Neural crest cell (in vitro differentiated cells): ENCODE data around the gene THAP9. TPM values are rescaled to one million over a fixed set of nuclear protein-coding genes. Genes with fewer than 3 reads are reported as not detected.
A peak's percentile ranks its signal among the peaks of the same experiment; 100 is the strongest.

ENCODE experiments used
- DNase-seq: peaks from one replicate; pipeline ENCODE4 v3.0.0; 2021; ENCODE audit warnings: low read depth, mixed read lengths, low spot score
- H3K27ac Mint-ChIP-seq: one replicate; pipeline ENCODE4 v1.8.0; 2021; ENCODE audit warnings: mild to moderate bottlenecking, mixed read lengths; ENCODE audit not compliant: unreplicated experiment
- H3K27me3 Mint-ChIP-seq: 2 replicates; pipeline ENCODE4 v1.8.0; 2021; ENCODE audit warnings: low read depth, mild to moderate bottlenecking, mixed read lengths
- H3K36me3 Mint-ChIP-seq: 2 replicates; pipeline ENCODE4 v1.8.0; 2021; ENCODE audit warnings: low read depth, mild to moderate bottlenecking, mixed read lengths
- H3K4me1 Mint-ChIP-seq: 2 replicates; pipeline ENCODE4 v1.8.0; 2021; ENCODE audit warnings: mixed read lengths
- H3K4me3 Mint-ChIP-seq: one replicate; pipeline ENCODE4 v1.8.0; 2021; ENCODE audit warnings: mild to moderate bottlenecking, mixed read lengths
- H3K9me3 Mint-ChIP-seq: 2 replicates; pipeline ENCODE4 v1.8.0; 2021; ENCODE audit warnings: mixed read lengths
- CTCF ChIP-seq: fragments of 200-600 bp; sonication (generic); conservative IDR thresholded peaks from 2 replicates; pipeline ENCODE4 v1.5.0; 2021; ENCODE audit warnings: antibody characterized with exemption, mild to moderate bottlenecking
- total RNA-seq: library from RNA; stranded (reverse); gene quantifications from 2 replicates; pipeline ENCODE4 v1.2.1, GENCODE V29; 2021

Gene THAP9
- total RNA-seq, 1 donor from 2014 or later: 11.6 TPM

GRCh38 chr4:82921795-82922194 is 21.3 kb downstream of the THAP9 start:
- Mint-ChIP-seq H3K4me1 (peaks cover 16% of the 10 kb centered on the region), H3K27me3 (no peaks in the 10 kb centered on the region), H3K27ac (peak overlapping the region; percentile 57), H3K36me3 (no peaks in the 10 kb centered on the region), H3K4me3 (no peak overlapping the region), H3K9me3 (no peaks in the 10 kb centered on the region)
- no peak for TF ChIP-seq CTCF
- no peak for DNase-seq

- DNase-seq: no peak
- Mint-ChIP-seq H3K27ac (no peak overlapping the region), H3K9me3 (no peaks in the 10 kb centered on the region), H3K4me3 (no peak overlapping the region), H3K36me3 (peaks cover 11% of the 10 kb centered on the region), H3K27me3 (no peaks in the 10 kb centered on the region), H3K4me1 (no peaks in the 10 kb centered on the region)
- no peak for TF ChIP-seq CTCF
Measured at GRCh38 chr4:82930848-82931755, 30.6 kb downstream of the THAP9 start.

- H3K4me1 Mint-ChIP-seq: no peaks in the 10 kb centered on the region
Measured at GRCh38 chr4:82934441-82934840, 33.9 kb downstream of the THAP9 start.

GRCh38 chr4:82939414-82939813 is 38.9 kb downstream of the THAP9 start:
- Mint-ChIP-seq H3K9me3 (no peaks in the 10 kb centered on the region), H3K36me3 (peaks cover 17% of the 10 kb centered on the region), H3K27ac (no peak overlapping the region), H3K4me1 (no peaks in the 10 kb centered on the region), H3K4me3 (no peak overlapping the region), H3K27me3 (no peaks in the 10 kb centered on the region)
- no peak for DNase-seq
- no peak for TF ChIP-seq CTCF

More at GRCh38 chr4:82934441-82934840, 33.9 kb downstream of the THAP9 start:
- DNase-seq: no peak
- Mint-ChIP-seq H3K9me3 (no peaks in the 10 kb centered on the region), H3K36me3 (peaks cover 16% of the 10 kb centered on the region), H3K4me3 (no peak overlapping the region), H3K27ac (no peak overlapping the region), H3K27me3 (no peaks in the 10 kb centered on the region)
- no peak for TF ChIP-seq CTCF

GRCh38 chr4:82947498-82947897 is 47.0 kb downstream of the THAP9 start:
- Mint-ChIP-seq H3K36me3 (peaks cover 9% of the 10 kb centered on the region), H3K4me3 (no peak overlapping the region), H3K27ac (no peak overlapping the region)

More at GRCh38 chr4:82947498-82947897, 47.0 kb downstream of the THAP9 start:
- no peaks in the 10 kb centered on the region for H3K9me3 Mint-ChIP-seq
- no peaks in the 10 kb centered on the region for H3K27me3 Mint-ChIP-seq
- no peak for TF ChIP-seq CTCF
- DNase-seq: no peak
- H3K4me1 Mint-ChIP-seq: no peaks in the 10 kb centered on the region
